Gastroesophageal sphincter (tissue), 3 donors: ENCODE data around the gene METTL25B.

Source experiments
- EP300 ChIP-seq: sonication (generic); formaldehyde crosslinking; IDR thresholded peaks from one replicate; pipeline ENCODE4 v1.6.1; 2017; ENCODE audit warnings: antibody characterized with exemption, mild to moderate bottlenecking
- POLR2A ChIP-seq, 2 donors: fragments of 450-650 bp; IDR thresholded peaks; one replicate each; pipeline ENCODE4 v1.6.1; 2017; ENCODE audit warnings: antibody characterized with exemption in 2 of 2, mild to moderate bottlenecking in 2 of 2, moderate library complexity in 1 of 2
- POLR2AphosphoS5 ChIP-seq: sonication (generic); formaldehyde crosslinking; IDR thresholded peaks from one replicate; pipeline ENCODE4 v1.6.1; 2017; ENCODE audit warnings: antibody characterized with exemption
- TF ChIP-seq, protein P1 (sequence below), 4 experiments: fragments of 200-600 bp in 2 of 4; fragments of 450-650 bp in 2 of 4; sonication (generic) in 1 of 4; IDR thresholded peaks; one replicate each; pipeline ENCODE4 v1.5.1; 2017 to 2019; ENCODE audit warnings: antibody characterized with exemption in 4 of 4, mild to moderate bottlenecking in 2 of 4, moderate library complexity in 2 of 4

DNA sequence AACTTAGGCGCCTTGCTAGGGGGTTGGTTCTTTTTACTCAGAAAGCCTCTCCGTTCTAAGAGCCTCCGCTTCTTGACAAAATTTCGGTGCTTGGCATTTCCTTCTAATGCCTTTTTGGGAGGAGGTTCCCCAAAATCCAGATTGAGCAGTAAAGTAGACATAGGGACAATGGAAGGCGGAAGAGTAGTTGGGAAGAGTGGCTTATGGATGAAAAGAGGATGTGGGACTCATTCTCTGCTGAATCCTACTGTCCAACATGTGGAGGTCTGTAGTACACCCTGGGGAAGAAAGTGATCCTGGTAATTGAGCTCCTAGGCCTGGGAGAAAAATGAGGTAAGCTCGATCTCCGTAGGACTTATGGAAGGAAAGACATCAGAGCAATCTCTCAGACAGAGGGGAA, 777 bp upstream of the METTL25B start:
- TF ChIP-seq EP300 (no peak), POLR2A (IDR thresholded peaks at IDR 0.05) (no peak), POLR2AphosphoS5 (no peak)
- TF ChIP-seq, protein P1, sequence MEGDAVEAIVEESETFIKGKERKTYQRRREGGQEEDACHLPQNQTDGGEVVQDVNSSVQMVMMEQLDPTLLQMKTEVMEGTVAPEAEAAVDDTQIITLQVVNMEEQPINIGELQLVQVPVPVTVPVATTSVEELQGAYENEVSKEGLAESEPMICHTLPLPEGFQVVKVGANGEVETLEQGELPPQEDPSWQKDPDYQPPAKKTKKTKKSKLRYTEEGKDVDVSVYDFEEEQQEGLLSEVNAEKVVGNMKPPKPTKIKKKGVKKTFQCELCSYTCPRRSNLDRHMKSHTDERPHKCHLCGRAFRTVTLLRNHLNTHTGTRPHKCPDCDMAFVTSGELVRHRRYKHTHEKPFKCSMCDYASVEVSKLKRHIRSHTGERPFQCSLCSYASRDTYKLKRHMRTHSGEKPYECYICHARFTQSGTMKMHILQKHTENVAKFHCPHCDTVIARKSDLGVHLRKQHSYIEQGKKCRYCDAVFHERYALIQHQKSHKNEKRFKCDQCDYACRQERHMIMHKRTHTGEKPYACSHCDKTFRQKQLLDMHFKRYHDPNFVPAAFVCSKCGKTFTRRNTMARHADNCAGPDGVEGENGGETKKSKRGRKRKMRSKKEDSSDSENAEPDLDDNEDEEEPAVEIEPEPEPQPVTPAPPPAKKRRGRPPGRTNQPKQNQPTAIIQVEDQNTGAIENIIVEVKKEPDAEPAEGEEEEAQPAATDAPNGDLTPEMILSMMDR (IDR thresholded peaks at IDR 0.05), result no peak
